ENCODE data around the gene MED15.
"Not testable (repeated sequence)": the region's sequence is repeated elsewhere in the genome, so short reads cannot be mapped to it uniquely, and the experiment has no call there.

The MED15 gene

GRCh38 chr22:20497426-20497825 is 10.0 kb upstream of the MED15 start:
- Histone ChIP-seq H3K9me3 (ENCODE audit: severe bottlenecking) (no peaks in the 10 kb centered on the region), H3K4me3 (ENCODE audit: low read depth, low read length) (no peak overlapping the region), H3K27ac (no peak overlapping the region), H3K27me3 (ENCODE audit: insufficient read depth, low read depth, severe bottlenecking) (no peaks in the 10 kb centered on the region), H3K36me3 (peaks cover 12% of the 10 kb centered on the region)
- TF ChIP-seq, protein P1, sequence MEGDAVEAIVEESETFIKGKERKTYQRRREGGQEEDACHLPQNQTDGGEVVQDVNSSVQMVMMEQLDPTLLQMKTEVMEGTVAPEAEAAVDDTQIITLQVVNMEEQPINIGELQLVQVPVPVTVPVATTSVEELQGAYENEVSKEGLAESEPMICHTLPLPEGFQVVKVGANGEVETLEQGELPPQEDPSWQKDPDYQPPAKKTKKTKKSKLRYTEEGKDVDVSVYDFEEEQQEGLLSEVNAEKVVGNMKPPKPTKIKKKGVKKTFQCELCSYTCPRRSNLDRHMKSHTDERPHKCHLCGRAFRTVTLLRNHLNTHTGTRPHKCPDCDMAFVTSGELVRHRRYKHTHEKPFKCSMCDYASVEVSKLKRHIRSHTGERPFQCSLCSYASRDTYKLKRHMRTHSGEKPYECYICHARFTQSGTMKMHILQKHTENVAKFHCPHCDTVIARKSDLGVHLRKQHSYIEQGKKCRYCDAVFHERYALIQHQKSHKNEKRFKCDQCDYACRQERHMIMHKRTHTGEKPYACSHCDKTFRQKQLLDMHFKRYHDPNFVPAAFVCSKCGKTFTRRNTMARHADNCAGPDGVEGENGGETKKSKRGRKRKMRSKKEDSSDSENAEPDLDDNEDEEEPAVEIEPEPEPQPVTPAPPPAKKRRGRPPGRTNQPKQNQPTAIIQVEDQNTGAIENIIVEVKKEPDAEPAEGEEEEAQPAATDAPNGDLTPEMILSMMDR (IDR thresholded peaks at IDR 0.05; ENCODE audit: low read depth, low read length), result no peak
- DNase-seq, result no peak

GRCh38 chr22:20498913-20499312 is 8.5 kb upstream of the MED15 start:
- no peak for DNase-seq
- Histone ChIP-seq H3K4me3 (ENCODE audit: low read depth, low read length) (no peak overlapping the region), H3K27me3 (ENCODE audit: insufficient read depth, low read depth, severe bottlenecking) (no peaks in the 10 kb centered on the region), H3K36me3 (peaks cover 12% of the 10 kb centered on the region), H3K9me3 (ENCODE audit: severe bottlenecking) (no peaks in the 10 kb centered on the region), H3K27ac (no peak overlapping the region)
- TF ChIP-seq, protein P1 (IDR thresholded peaks at IDR 0.05; ENCODE audit: low read depth, low read length), result no peak

DNA sequence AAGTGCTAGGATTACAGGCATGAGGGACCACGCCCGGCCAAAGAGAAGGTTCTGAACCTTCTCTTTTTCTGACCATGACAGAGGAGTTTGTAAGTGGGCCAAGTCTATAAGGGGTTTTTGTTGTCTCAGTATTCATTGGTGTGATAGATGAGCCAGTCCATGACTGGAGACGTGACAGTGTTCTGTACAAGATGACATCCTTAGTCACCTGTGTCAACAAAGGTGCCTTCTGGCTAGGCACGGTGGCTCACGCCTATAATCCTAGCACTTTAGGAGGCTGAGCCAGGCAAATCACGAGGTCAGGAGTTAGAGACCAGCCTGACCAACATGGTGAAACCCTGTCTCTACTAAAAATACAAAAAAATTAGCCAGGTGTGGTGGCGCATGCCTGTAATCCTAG is 7.6 kb upstream of the MED15 start:
- Histone ChIP-seq H3K27me3 (ENCODE audit: insufficient read depth, low read depth, severe bottlenecking) (no peaks in the 10 kb centered on the region), H3K4me3 (ENCODE audit: low read depth, low read length) (no peak overlapping the region), H3K27ac (no peak overlapping the region), H3K9me3 (ENCODE audit: severe bottlenecking) (no peaks in the 10 kb centered on the region), H3K36me3 (peaks cover 12% of the 10 kb centered on the region)
- DNase-seq, result no peak
- TF ChIP-seq, protein P1 (IDR thresholded peaks at IDR 0.05; ENCODE audit: low read depth, low read length), result no peak

DNA sequence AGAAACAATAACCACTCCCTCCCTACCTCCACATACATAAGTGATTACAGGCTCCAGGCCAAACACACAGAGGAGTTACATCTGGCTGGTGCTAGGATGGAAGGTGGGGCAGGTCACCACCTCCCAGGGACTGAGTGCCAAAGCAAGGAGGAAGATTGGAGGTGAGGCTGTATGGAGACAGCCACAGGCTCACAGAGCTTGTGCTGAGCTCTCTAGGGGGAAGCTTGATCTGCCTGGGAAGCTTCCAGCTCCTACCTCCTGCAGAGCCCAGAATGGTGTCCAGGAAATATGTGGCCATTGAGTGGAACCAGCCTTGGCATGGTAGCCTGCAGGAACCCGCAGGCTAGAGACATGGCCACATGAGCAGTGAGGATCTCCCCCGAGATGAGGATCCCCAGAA is 3.6 kb upstream of the MED15 start:
- H3K9me3 ChIP-seq (ENCODE audit: severe bottlenecking), result no peaks in the 10 kb centered on the region
- H3K27ac ChIP-seq, result no peak overlapping the region
- H3K27me3 ChIP-seq (ENCODE audit: insufficient read depth, low read depth, severe bottlenecking), result no peaks in the 10 kb centered on the region
- DNase-seq, result no peak
- peaks cover 15% of the 10 kb centered on the region for H3K36me3 ChIP-seq
- TF ChIP-seq, protein P1 (IDR thresholded peaks at IDR 0.05; ENCODE audit: low read depth, low read length), result no peak
- H3K4me3 ChIP-seq (ENCODE audit: low read depth, low read length), result no peak overlapping the region

GRCh38 chr22:20504293-20504922 is 3.0 kb upstream of the MED15 start:
- H3K9me3 ChIP-seq (ENCODE audit: severe bottlenecking); DNase-seq; H3K27ac ChIP-seq; H3K27me3 ChIP-seq (ENCODE audit: insufficient read depth, low read depth, severe bottlenecking); H3K4me3 ChIP-seq (ENCODE audit: low read depth, low read length): not testable (repeated sequence)
- peaks cover 20% of the 10 kb centered on the region for H3K36me3 ChIP-seq

DNA sequence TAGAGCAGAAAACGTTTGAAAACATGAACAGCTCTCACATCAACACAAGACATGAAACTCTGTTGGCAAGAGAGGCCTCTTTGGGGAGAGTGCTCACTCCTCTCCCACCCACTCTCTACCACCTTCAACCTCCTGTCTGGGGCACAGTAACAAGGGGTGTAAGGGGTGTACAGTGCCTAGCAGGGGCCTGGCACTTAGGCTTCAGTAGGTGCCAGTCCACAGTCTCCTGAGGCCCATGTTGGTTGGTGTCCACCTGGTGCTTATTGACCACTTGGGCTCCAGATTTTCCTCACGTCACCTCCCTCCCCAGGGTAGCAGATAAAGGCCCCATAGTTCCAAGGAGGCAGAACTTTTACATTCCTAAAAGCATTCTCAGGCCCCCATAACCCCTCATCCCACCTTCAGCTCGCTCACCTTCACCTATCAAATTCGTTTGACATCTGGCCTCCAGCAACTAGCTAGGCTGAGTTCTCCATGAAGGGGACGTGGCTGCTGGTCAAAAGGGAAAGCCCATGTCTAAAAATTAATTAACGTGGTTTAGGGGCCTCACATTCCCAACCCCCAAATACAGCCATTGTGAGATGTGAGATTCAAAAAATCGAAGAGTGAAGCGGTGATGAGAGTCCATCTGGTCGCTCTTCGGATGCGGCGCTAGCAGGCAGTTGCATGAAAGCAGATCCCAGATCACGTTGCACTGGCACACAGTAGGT is 712 bp upstream of the MED15 start:
- no peak overlapping the region; the same call in 1 of the 2 replicates for H3K27ac ChIP-seq
- peaks cover 20% of the 10 kb centered on the region for H3K36me3 ChIP-seq
- H3K9me3 ChIP-seq (ENCODE audit: severe bottlenecking), result no peaks in the 10 kb centered on the region
- DNase-seq, result no peak
- peak overlapping the region; percentile 78 for H3K4me3 ChIP-seq (ENCODE audit: low read depth, low read length)
- TF ChIP-seq, protein P1 (IDR thresholded peaks at IDR 0.05; ENCODE audit: low read depth, low read length), result no peak
- H3K27me3 ChIP-seq (ENCODE audit: insufficient read depth, low read depth, severe bottlenecking), result no peaks in the 10 kb centered on the region

DNA sequence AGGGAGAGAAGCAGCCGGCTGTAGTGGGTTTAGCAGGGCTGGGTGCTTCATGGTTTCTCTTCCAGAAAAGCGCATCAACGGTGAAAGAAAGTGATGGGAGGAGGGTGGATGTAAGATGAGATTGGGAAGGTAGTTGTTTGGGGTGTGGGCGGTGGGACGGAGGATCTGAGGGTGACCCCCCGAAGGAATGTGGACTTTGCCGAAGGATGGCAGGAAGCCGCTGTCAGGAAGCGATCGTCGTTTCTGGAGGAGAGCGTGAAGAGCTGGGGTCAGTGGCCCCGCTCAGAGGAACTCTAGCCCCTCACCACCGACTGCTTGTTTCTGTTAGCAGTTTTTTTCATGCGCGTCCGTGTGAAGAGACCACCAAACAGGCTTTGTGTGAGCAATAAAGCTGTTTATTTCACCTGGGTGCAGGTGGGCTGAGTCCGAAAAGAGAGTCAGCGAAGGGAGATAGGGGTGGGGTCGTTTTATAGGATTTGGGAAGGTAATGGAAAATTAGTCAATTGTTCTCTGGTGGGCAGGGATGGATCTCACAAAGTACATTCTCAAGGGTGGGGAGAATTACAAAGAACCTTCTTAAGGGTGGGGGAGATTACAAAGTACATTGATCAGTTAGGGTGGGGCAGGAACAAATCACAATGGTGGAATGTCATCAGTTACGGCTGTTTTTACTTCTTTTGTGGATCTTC is 801 bp downstream of the MED15 start:
- not testable (repeated sequence) for DNase-seq; H3K27me3 ChIP-seq (ENCODE audit: insufficient read depth, low read depth, severe bottlenecking); H3K9me3 ChIP-seq (ENCODE audit: severe bottlenecking)
- Histone ChIP-seq H3K27ac (peak overlapping the region; percentile 87), H3K36me3 (peaks cover 20% of the 10 kb centered on the region), H3K4me3 (ENCODE audit: low read depth, low read length) (peak overlapping the region; percentile 78)

Measured in WERI-Rb-1 (cell line).